Ovary (tissue), 3 donors: ENCODE measurements around the gene FAR2.
"Not testable (repeated sequence)": the region's sequence is repeated elsewhere in the genome, so short reads cannot be mapped to it uniquely, and the experiment has no call there.

ENCODE experiments used
- CTCF ChIP-seq, 3 donors: fragments of 450-650 bp in 2 of 3; fragments of 200-600 bp in 1 of 3; IDR thresholded peaks; one replicate each; pipeline versions ENCODE4 v1.5.1 to v1.8.0; 2016 to 2022; ENCODE audit warnings: antibody characterized with exemption in 3 of 3, mild to moderate bottlenecking in 1 of 3
- POLR2A ChIP-seq: fragments of 450-650 bp; IDR thresholded peaks from one replicate; pipeline ENCODE4 v1.6.1; 2017; ENCODE audit warnings: antibody characterized with exemption, mild to moderate bottlenecking, moderate library complexity
- donor health status: DM: no; HTN: no; CAD: no.

- not testable (repeated sequence) for TF ChIP-seq CTCF (IDR thresholded peaks at IDR 0.05); POLR2A
Observed at GRCh38 chr12:29385194-29385593, 236.1 kb downstream of the FAR2 start.
